Globus pallidus (tissue), 1 donor: ENCODE results near the gene PIH1D2.
A peak's percentile ranks its signal among the peaks of the same experiment; 100 is the strongest.
"Not testable (repeated sequence)": the region's sequence is repeated elsewhere in the genome, so short reads cannot be mapped to it uniquely, and the experiment has no call there.

Source experiments
- DNase-seq: peaks from one replicate; pipeline ENCODE4 v3.0.0-alpha.2; 2015; ENCODE audit warnings: low spot score

Gene PIH1D2, protein sequence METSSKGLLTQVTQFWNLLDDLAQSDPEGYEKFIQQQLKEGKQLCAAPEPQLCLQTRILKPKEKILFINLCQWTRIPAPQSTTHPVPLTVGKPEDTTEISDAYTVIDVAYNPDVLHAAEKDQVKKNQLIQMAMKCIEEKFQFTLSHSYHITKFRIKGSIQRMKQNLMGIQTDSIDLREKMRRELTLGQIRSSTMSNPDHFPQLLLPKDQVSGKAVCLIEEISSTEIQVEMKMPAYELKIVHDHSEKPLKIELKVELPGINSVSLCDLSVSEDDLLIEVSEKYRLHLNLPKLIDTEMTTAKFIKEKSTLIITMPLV

DNA sequence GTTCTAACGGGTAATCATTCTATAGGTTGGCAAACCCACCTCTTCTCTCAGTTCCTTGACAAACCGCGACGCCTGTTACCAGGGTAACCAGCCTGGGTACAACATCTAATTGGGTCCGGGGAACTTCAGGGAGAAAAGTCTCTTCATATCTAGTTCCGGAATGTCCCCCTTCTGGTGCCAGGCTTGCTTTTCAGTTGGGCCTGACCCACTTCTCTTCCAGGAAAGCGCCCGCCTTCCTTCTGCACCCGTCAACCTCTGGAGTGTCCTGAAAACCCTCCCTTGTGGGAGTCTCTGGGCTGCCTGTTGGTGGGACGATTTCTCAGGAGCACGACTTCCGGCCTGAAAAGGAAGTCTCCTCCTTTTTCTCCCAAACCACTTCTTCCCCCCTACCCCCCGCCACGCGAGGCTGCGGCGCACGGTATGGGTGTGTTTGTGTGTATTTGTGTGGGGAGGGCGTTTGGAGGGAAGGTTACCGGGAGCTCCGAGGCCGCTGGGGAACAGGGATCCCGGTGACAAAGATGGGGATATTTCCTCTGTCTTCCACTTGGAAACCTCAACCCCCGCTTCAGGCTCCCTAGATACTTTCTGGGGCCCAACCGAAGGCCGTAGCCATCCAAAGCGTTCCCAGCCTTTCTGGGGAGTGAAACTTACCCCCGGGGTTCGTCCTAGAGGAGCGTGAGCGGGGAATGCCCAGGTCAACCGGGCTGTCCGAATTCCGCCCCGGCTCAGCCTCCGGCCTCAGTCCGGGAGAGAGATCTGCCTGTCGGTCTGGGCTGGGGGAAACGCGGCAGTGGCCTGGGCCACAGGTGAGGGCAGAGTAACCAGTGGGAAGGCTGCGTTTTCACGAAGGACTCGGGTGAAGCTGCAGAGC lies at the start of gene PIH1D2, which contains the start of gene NKAPD1:
PIH1D2 (minus strand) TSS at position 77 of the 871 bp plus-strand sequence. CDS start 843 bp downstream, outside the sequence.
NKAPD1 (plus strand) TSS at position 359 of the 871 bp plus-strand sequence. CDS start 1,276 bp downstream, outside the sequence.
- peak; percentile 84 for DNase-seq

DNA sequence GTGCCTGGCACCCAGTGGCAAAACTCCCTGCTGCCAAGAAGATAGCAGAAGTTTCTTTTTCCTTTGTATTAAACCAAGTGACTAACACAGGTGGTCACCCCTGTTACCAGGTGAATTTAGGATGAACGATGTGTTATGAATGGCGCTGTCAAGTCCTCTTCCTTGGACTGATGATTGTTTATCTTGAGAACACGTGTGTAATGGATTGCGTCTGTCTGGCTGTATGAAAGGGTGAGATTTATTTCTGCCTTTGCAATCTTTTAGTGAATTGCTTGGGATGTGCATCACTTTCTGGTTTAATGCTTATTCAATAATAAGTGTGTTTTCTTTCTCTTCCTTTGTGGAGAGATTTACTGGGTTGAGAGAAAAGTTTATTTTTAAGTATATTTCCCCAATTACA lies 49.3 kb upstream of the PIH1D2 start:
- no peak for DNase-seq

DNA sequence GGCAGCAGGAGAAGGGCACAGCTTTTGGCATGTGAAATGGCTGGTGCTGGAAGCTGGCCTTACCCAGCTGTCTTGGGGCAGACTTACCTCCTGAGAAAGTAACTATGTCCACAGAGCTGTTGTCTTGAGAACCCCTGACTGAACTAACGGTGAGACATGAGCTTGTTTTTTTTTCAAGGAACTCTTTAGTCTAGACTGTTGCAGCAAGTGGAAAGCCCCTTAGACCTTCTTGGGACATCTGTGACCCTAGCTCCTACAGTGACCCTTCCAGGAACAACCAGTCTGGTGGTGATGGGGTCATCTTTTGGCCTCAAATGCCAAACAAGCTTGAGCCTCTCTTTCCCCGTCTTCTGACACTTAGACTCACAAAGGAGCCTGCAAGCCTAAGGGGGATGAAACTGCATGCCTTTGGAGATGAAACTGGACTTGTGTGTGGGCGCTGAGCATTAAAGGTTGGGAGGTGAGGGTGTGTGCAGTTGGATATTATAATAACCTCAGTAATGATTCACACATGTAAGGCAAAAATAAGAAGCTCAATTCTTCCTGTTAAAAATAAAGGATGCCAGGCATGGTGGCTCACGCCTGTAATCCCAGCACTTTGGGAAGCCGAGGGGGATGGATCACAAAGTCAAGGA lies 48.3 kb upstream of the PIH1D2 start:
- no peak for DNase-seq

DNA sequence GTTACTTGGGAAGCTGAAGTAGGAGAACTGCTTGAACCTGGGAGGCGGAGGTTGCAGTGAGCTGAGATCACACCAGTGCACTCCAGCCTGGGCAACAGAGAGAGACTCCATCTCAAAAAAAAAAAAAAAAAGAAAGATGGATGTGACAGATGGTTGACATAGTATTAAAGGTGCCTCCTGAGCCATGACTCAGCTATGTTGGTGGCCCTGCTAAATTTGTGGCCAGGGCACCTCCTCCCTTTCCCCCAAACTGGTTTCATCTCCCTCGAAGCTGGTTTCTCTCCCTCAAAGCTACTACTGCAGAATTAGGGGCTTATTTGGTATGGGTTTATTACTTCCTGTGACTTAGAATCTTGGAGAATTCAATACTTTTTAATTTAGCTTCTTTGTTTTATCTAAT lies 44.4 kb upstream of the PIH1D2 start:
- DNase-seq = no peak

DNA sequence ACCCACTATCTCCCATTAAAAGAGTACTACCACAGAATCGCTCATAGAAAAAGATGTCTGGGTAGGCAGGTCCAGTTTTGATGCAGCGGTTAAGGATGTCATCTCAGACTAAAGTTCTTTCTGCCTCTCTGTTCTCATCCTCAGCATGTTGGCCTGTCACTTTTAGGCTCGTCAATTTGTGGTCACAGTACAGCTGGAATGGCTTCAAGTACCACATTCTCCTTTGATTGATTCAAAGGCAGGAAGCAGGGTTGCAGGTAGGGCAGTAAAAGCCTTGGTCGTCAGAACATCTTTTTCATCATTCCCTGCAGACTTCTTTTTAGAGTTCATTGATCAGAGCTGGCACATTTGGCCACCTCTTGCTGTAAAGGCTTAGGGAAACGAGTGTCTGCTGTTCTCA lies 41.6 kb upstream of the PIH1D2 start:
- DNase-seq = no peak

DNA sequence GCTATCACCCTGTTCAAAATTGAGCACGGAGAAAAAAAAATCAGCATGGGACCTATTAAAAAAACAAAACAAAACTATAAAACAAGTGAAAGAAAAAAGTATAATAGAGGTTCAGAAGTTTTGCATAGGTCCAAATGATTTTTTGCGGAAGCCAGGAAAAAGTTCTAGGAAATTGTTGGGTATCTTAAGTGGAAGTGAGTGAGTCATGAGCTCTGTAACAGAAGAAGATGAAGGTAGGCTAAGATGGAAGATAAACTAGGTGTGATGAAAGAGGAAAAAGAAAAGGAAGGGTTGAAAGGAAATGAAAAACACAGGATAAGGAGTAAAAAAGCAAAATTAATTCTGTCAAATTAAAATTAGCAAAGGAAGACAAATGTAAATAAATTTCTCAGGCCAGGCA lies 40.6 kb upstream of the PIH1D2 start:
- no peak for DNase-seq

DNA sequence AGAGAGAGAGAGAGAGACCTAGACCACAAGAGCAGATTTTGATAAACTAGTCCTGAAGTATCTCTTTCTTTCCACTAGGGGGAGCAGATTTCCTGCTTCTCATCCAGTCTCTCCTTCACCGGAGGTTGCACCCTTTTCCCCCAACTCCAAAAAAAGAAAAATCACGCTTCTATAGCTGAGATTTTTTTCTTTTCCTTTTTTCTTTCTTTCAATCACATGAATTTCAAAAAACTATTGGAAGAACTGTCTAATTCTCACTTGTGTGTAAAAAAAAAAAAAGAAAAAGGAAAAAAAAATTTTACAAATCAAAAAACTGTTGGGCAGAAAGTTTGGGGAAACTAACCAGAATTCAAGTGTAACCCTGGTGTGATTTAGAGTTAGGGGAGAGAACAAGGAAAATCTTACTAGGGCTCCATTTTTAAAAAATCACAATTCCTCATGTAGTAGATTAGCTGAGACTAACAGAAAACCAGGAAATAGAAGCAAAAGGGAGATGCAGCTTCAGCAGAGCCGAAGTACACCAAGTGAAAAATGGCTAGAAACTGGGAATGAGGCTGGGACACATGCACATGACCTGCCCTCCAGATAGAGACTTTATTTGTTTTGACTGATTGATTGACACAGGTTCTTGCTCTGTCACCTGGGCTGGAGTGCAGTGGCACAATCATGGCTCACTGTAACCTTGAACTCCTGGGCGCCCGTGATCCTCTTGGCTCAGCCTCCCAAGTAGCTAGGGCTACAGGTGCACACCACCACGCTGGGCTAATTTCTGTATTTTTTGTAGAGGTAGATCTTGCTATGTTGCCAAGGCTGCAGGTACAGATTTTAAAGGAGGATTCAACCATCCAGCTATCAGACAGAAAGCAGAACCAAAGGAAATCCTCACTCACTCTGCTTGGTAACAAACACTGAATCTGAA lies 40.0 kb upstream of the PIH1D2 start:
- DNase-seq = peak; percentile 73

DNA sequence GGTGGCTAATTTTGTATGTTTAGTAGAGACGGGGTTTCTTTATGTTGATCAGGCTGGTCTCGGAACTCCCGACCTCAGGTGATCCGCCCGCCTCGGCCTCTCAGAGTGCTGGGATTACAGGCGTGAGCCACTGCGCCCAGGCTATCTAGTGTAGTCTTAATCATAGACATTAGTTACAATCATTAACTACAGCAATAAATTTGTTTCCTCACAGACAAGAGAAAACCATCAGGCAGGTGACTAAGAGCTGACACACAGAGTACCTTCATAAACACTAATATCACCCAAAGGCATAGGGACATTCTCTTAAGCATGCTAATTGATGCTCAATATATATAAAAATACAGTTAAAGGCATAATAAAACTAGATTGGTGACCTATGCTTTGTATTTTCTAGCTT lies 32.3 kb upstream of the PIH1D2 start:
- DNase-seq = no peak

DNA sequence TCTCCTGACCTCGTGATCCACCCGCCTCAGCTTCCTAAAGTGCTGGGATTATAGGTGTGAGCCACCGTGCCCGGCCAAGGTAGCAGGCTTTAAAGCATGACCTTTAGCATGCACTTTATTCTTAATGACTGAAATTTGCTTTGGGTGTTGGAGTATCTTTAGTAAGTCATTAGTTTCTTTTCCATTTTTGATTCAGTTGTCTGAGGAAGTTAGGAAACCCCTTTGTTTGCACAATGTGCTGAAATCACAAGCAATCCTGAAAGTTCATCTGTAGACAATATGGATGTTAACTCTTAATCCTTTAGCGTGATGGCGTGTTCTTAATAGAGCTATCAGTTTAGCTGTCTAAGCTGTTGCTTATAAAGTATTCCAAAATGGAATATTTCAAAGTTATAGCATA lies 29.6 kb upstream of the PIH1D2 start:
- DNase-seq = no peak

DNA sequence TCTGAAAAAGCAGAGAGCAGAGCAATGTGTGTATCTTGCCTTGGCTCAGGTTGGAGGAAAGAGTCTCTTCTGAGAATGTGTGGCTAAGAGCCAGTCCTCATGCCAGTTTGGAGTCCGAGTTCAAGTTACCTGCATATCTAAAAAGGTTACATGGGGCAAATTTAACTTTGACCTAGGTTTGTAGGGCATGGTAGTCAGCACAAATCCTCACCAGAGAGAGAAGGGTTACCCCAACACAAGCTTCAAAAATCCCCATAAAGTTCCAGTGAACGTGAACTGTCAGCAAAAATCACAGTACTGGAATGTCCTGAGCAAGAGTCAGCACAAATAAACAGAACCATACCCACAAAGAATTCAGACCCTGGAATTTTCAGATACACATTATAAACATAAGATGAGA lies 26.6 kb upstream of the PIH1D2 start:
- DNase-seq = no peak

DNA sequence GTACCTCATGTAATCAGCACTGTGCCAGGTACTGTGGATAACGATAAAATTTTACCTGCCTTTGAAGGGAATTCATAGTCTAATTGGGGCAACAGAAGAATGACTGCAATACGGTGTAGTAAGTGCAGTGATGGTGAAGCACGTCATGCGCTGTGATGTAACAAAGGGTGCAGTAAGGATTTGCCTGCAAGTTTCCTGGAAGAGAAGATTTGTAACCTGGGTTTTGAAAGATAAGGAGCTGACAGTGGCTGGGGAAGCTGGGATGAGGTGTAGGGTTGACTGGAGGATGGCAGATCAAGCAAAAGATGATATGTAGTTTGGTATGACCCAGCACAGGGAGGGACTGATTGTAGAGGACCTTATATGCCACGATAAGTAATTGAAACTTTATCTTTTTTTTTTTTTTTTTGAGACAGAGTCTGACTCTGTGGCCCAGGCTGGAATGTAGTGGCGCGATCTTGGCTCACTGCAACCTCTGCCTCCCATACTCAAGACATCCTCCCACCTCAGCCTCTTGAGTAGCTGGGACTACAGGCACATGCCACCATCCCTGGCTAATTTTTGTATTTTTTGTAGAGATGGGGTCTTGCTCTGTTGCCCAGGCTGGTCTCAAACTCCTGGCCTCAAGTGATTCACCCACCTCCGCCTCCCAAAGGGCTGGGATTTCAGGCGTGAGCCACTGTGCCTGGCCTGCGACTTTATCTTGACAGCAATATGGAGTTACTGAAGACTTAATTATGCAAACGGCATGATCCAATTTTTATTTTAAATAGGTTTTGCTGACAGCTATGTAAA lies 24.1 kb upstream of the PIH1D2 start:
- no peak for DNase-seq

DNA sequence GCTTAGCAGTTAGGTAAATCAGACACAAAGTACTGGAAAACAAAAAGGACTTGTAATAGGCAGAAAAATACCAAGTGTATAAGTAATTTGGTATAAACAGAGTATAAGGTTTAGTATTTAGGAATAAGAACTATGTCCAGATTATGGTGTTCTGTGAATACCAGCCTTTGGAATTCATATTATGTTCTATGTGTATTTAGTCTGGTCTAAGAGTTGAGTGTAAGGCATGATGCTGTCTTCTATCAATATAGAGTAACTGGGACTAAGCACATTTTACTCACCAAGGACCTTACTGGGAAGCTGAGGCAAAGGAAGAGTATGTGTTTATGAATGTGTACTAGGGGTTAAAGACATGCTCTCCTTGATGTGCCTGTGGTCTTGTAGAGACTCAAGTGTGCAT lies 22.4 kb upstream of the PIH1D2 start:
- DNase-seq = no peak

DNA sequence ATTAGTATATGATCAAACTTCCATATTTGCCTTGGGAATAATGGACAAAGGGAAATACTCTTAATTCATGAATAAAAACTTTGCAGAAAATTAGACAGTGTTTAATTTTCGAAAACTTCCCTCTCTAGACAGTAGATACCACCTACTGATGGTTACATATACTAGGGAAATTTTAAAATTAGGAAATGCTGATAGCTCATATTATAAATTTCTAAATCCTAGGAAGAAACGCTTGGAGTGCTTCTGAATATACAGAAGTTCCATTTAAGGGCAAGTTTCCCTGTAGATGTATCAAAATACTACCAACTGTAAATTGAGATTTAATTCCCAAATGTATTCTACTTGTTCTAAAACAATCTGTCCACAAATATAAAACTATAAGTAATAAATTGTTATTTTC lies 21.5 kb upstream of the PIH1D2 start:
- not testable (repeated sequence) for DNase-seq

DNA sequence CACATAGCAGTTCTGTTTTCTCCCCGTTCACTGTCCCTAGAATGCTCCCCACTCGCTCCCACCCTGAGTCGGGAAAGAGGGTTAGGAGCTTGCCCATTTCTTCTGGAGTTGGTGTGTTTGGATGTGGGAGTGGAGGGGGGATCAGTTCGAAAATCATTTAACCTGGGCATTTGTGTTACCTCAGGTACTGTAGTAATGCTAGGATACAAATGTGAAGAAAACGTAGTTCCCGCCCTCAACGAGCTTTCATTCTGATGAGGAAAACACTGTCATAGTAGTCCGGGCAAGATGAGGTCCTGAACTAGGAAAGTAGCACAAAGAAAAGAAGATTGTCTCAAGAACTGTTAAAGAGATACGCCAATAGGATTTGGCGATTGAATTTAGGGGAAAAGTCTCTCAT lies 13.4 kb upstream of the PIH1D2 start:
- DNase-seq = no peak

DNA sequence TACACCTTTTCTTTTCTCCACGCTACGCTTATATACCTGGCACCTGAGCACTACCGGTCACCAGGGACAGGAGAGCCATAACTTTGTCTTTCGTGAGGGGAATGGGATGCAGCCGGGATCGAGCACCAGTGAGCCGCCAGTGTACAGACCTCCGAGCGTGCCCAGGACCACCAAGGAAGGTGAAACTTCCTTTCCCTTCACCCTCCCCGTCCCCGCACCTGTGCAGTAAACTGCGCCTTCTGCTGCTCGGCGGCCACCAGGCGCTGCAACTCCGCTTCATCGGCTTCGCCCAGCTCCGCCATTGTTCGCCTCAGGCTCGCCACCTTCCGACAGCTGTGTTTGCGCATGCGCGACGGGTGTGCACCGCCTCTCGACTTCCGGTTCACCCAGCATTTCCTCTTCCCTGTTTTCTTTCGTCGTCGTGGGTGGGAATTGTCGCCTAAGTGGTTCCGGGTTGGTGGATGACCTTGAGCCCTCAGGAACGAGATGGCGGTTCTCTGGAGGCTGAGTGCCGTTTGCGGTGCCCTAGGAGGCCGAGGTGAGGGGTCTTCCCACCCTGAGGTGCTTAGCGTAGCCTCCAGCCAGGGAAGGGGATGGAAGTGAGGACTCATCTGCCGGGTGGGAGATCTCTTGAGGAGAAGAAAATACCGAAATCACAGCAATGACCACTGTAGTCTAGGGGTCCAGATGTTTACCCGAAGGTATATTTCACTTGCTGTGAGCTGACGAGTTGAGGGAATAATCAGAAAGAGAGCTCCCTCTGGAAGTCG lies 12.8 kb upstream of the PIH1D2 start, which contains the start of the genes SDHD and TIMM8B:
SDHD (plus strand) TSS at position 452 of the 770 bp plus-strand sequence; CDS start at position 487, 35 bp downstream.
TIMM8B (minus strand) TSS at position 335 of the 770 bp plus-strand sequence; CDS start at position 302, 33 bp downstream.
- DNase-seq = peak; percentile 97

DNA sequence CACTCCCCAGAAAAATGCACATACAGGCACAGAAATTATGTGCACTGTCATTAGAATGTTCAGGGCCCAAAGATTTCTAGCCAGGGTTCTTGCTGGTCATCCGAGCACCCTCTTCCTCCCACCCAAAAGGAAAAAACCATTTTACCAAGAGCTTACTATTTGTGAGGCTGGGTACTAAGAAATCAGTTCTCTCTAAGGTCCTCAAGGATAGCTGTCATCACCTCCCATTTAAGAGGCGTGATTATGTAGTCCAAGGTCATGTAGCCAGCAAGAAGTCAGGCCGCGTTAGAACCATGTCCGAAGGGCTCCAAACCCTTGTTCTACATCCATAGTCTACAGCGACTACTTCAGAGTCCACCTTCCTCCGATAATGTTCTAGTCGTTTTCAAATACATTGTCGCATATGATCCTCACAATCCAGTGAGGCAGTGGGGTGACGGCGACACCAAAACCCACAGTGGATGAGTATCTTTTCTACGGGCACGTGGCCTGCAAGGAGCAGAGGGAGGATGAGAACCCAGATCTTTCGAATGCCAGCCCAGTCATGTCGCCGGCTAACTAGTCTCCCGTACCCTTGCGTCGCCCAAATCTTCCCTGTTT lies 12.1 kb upstream of the PIH1D2 start:
- DNase-seq = no peak

DNA sequence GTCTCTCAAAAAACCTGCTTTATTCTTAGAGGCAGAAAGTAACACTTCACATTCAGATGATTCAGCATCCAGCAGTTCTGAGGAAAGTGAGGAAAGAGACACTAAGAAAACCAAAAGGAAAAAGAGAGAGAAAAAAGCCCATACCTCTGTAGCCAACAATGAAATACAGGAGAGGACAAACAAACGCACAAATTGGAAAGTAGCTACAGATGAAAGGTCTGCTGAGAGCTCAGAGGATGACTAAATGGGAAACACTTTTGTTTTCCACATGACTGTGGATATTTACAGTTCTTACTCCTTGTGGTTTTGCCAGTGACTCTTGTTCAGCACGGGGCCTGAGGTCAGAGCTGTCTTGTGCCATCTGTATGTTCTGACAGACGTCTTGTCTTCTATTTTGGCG lies 8.9 kb upstream of the PIH1D2 start:
- no peak for DNase-seq

DNA sequence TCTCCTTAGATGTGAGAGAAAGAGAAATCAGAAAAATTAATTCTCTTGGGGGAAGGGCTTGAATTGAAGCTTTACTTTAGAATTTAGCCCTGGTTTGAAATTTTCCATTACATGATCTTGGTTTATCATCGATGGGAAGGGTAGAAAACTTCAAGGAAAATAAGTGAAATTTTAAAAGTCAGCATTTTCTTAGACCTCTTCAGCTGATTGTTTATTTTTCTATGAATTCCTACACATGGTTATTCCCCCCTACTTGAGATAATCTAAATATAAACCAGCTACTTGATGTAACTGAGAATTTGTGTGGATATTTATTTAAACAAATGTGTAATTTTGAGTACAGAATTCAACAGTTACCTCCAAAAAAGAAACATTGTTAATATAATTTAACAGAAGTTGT lies 10.9 kb downstream of the PIH1D2 start:
- DNase-seq = no peak

DNA sequence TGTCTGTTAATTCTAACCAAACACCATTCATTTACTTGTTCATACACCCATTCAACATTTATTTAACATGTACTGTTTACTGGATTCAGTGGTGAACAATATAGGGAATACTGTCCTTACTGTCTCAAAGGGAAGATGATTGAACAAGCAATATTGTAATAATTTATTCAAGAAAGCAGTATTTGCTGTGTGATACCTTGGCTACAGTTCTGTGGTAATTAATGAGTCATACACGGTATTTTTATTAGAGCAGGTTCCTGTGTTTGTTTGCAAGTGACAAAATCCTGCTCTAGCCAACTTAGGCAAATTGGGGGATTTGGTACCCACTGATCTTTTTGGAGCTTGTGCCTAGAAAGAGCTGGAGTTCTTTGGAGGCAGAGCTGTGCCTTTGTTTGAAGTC lies 15.7 kb downstream of the PIH1D2 start:
- no peak for DNase-seq
